WTC11 (cell line): Measurements from ENCODE around the gene CDHR5. TPM values are rescaled to one million over a fixed set of nuclear protein-coding genes. Genes with fewer than 3 reads are reported as not detected.
A peak's percentile ranks its signal among the peaks of the same experiment; 100 is the strongest.

Experiments used
- ATAC-seq: fragments of 200-7000 bp; cut with Tn5 transposase; 2 replicates; pipeline ENCODE4 v1.10.0; 2021; ENCODE audit warnings: mild to moderate bottlenecking, moderate library complexity
- CTCF ChIA-PET: fragments of 300-600 bp; sonication (Branson Sonifier 250); formaldehyde crosslinking; loops from one replicate; lab custom pipeline; 2021; ENCODE audit warnings: antibody characterized with exemption; lab: Charles Lee
- POLR2A ChIA-PET: fragments of 350-600 bp; sonication (Branson Sonifier 250); formaldehyde crosslinking; loops from one replicate; lab custom pipeline; 2021; ENCODE audit warnings: antibody characterized with exemption; lab: Charles Lee
- DNase-seq: peaks from one replicate; pipeline ENCODE4 v3.0.0; 2021; ENCODE audit warnings: low spot score
- H3K27ac Mint-ChIP-seq: 2 replicates; pipeline ENCODE4 v1.8.0; 2021; ENCODE audit warnings: mixed read lengths
- H3K27me3 Mint-ChIP-seq: 2 replicates; pipeline ENCODE4 v1.8.0; 2021; ENCODE audit warnings: low read depth, mild to moderate bottlenecking, moderate library complexity, mixed read lengths
- H3K36me3 Mint-ChIP-seq: 2 replicates; pipeline ENCODE4 v1.8.0; 2021; ENCODE audit warnings: mixed read lengths
- H3K4me1 Mint-ChIP-seq: 2 replicates; pipeline ENCODE4 v1.8.0; 2022; ENCODE audit warnings: mixed read lengths
- H3K4me3 Mint-ChIP-seq: 2 replicates; pipeline ENCODE4 v1.8.0; 2021; ENCODE audit warnings: mild to moderate bottlenecking, moderate library complexity, mixed read lengths
- H3K9me3 Mint-ChIP-seq: 2 replicates; pipeline ENCODE4 v1.8.0; 2021; ENCODE audit warnings: mixed read lengths
- ELF4 ChIP-seq: sonication (generic); formaldehyde crosslinking; IDR thresholded peaks from 2 replicates; pipeline ENCODE4 v1.8.1; 2022; ENCODE audit warnings: low read depth, mild to moderate bottlenecking, moderate library complexity, missing genetic modification reagents
- EMX1 ChIP-seq: fragments of 250-450 bp; sonication (Bioruptor Pico); IDR thresholded peaks from 2 replicates; pipeline ENCODE4 v1.8.0; 2021; ENCODE audit warnings: mild to moderate bottlenecking
- ESRRA ChIP-seq: sonication (generic); formaldehyde crosslinking; IDR thresholded peaks from 2 replicates; pipeline ENCODE4 v1.8.1; 2022; ENCODE audit warnings: mild to moderate bottlenecking, missing genetic modification reagents, borderline replicate concordance
- IRF2 ChIP-seq: sonication (generic); formaldehyde crosslinking; IDR thresholded peaks from 2 replicates; pipeline ENCODE4 v1.8.0; 2022; ENCODE audit warnings: low read depth, missing genetic modification reagents, borderline replicate concordance
- JUN ChIP-seq: sonication (generic); formaldehyde crosslinking; IDR thresholded peaks from 2 replicates; pipeline ENCODE4 v1.8.0; 2023; ENCODE audit warnings: mild to moderate bottlenecking, missing genetic modification reagents
- NR1H2 ChIP-seq: sonication (generic); formaldehyde crosslinking; IDR thresholded peaks from 2 replicates; pipeline ENCODE4 v1.9.0; 2021; ENCODE audit warnings: mild to moderate bottlenecking, moderate library complexity, missing genetic modification reagents
- PRRX2 ChIP-seq: fragments of 250-450 bp; sonication (Bioruptor Pico); IDR thresholded peaks from 2 replicates; pipeline ENCODE4 v1.8.0; 2021; ENCODE audit warnings: mild to moderate bottlenecking
- SP1 ChIP-seq: sonication (generic); formaldehyde crosslinking; conservative IDR thresholded peaks from 2 replicates; pipeline ENCODE4 v1.8.1; 2022; ENCODE audit warnings: missing genetic modification reagents
- TP53 ChIP-seq: sonication (generic); formaldehyde crosslinking; IDR thresholded peaks from 2 replicates; pipeline ENCODE4 v1.8.1; 2023; ENCODE audit warnings: mild to moderate bottlenecking, missing genetic modification reagents
- ZBTB21 ChIP-seq: sonication (generic); formaldehyde crosslinking; IDR thresholded peaks from 2 replicates; pipeline ENCODE4 v1.8.1; 2023; ENCODE audit warnings: mild to moderate bottlenecking, missing genetic modification reagents, borderline replicate concordance
- ZNF138 ChIP-seq: sonication (generic); formaldehyde crosslinking; conservative IDR thresholded peaks from 2 replicates; pipeline ENCODE4 v1.8.1; 2022; ENCODE audit warnings: mild to moderate bottlenecking, moderate library complexity, missing genetic modification reagents
- ZNF396 ChIP-seq: fragments of 250-450 bp; sonication (Bioruptor Pico); IDR thresholded peaks from 2 replicates; pipeline ENCODE4 v1.8.0; 2021; ENCODE audit warnings: mild to moderate bottlenecking, moderate library complexity, borderline replicate concordance
- ZNF416 ChIP-seq: fragments of 250-450 bp; sonication (Bioruptor Pico); IDR thresholded peaks from 2 replicates; pipeline ENCODE4 v1.9.0; 2021; ENCODE audit warnings: mild to moderate bottlenecking, inconsistent platforms
- total RNA-seq: library from RNA; stranded (reverse); gene quantifications from 3 replicates; pipeline ENCODE4 v1.2.3, GENCODE V29; 2021
- TF ChIP-seq, protein P1 (sequence below): sonication (generic); formaldehyde crosslinking; IDR thresholded peaks from 2 replicates; pipeline ENCODE4 v1.8.1; 2023; ENCODE audit warnings: mild to moderate bottlenecking, missing genetic modification reagents
- TF ChIP-seq, protein P2 (sequence below): fragments of 200-600 bp; IDR thresholded peaks from 2 replicates; pipeline ENCODE4 v1.8.0; 2022; ENCODE audit warnings: antibody characterized with exemption
- TF ChIP-seq, protein P3 (sequence below): fragments of 250-450 bp; sonication (Bioruptor Pico); IDR thresholded peaks from 2 replicates; pipeline ENCODE4 v1.9.0; 2021; ENCODE audit warnings: mild to moderate bottlenecking
- TF ChIP-seq, protein P4 (sequence below): sonication (generic); formaldehyde crosslinking; IDR thresholded peaks from 2 replicates; pipeline ENCODE4 v1.8.1; 2022; ENCODE audit warnings: missing genetic modification reagents, borderline replicate concordance
- TF ChIP-seq, protein P5 (sequence below): sonication (generic); formaldehyde crosslinking; IDR thresholded peaks from 2 replicates; pipeline ENCODE4 v1.8.0; 2022; ENCODE audit warnings: mild to moderate bottlenecking, missing genetic modification reagents
- TF ChIP-seq, protein P6 (sequence below): sonication (generic); formaldehyde crosslinking; IDR thresholded peaks from 2 replicates; pipeline ENCODE4 v1.8.0; 2023; ENCODE audit warnings: missing genetic modification reagents

CDHR5 gene
- total RNA-seq, 1 experiment from 2014 or later = 0.26 TPM

DNA sequence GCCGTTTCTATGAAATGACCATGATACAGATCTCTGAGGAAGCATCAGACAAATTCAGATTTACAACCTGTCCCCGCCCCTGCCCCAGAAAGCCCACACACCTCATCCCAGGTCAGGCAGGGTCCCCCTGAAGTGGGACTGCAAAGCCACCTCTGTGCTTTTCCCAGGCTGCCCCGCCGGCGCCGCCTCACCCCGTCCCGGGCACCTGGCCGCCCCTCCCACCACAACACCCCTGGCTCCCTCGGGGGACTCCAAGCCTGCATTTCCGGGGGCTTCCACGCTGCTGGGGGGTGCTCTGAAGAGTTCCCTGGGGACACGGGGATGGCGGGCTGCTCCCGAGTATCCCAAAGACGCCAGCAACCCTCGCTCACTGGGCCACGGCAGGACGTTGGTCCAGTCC lies 35.5 kb upstream of the CDHR5 start:
- Mint-ChIP-seq H3K27ac (peak overlapping the region; percentile 65), H3K36me3 (peaks cover 22% of the 10 kb centered on the region), H3K4me3 (no peak overlapping the region), H3K4me1 (no peaks in the 10 kb centered on the region), H3K9me3 (0 out of 2 replicates have a peak, but pooled peaks cover 1% of the 10 kb centered on the region), H3K27me3 (no peaks in the 10 kb centered on the region)
- ATAC-seq = no peak
- DNase-seq = no peak
- ChIA-PET POLR2A (no interaction called here), CTCF (interaction anchor here (0.9 kb wide), 1 partner anchor 36 kb away, joined by 3 read pairs; the partner anchor contains the start of gene TMEM80)
- TF ChIP-seq NR1H2 (CRISPR knock-in tag) = no peak
- TF ChIP-seq JUN = no peak
- no peak for TF ChIP-seq PRRX2 (CRISPR knock-in tag)
- TF ChIP-seq, protein P1, sequence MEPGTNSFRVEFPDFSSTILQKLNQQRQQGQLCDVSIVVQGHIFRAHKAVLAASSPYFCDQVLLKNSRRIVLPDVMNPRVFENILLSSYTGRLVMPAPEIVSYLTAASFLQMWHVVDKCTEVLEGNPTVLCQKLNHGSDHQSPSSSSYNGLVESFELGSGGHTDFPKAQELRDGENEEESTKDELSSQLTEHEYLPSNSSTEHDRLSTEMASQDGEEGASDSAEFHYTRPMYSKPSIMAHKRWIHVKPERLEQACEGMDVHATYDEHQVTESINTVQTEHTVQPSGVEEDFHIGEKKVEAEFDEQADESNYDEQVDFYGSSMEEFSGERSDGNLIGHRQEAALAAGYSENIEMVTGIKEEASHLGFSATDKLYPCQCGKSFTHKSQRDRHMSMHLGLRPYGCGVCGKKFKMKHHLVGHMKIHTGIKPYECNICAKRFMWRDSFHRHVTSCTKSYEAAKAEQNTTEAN = no peak
- TF ChIP-seq TP53 = no peak
- no peak for TF ChIP-seq ZBTB21 (CRISPR knock-in tag)
- no peak for TF ChIP-seq ZNF416 (CRISPR knock-in tag)
- TF ChIP-seq IRF2 = no peak
- TF ChIP-seq, protein P2, sequence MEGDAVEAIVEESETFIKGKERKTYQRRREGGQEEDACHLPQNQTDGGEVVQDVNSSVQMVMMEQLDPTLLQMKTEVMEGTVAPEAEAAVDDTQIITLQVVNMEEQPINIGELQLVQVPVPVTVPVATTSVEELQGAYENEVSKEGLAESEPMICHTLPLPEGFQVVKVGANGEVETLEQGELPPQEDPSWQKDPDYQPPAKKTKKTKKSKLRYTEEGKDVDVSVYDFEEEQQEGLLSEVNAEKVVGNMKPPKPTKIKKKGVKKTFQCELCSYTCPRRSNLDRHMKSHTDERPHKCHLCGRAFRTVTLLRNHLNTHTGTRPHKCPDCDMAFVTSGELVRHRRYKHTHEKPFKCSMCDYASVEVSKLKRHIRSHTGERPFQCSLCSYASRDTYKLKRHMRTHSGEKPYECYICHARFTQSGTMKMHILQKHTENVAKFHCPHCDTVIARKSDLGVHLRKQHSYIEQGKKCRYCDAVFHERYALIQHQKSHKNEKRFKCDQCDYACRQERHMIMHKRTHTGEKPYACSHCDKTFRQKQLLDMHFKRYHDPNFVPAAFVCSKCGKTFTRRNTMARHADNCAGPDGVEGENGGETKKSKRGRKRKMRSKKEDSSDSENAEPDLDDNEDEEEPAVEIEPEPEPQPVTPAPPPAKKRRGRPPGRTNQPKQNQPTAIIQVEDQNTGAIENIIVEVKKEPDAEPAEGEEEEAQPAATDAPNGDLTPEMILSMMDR = no peak

DNA sequence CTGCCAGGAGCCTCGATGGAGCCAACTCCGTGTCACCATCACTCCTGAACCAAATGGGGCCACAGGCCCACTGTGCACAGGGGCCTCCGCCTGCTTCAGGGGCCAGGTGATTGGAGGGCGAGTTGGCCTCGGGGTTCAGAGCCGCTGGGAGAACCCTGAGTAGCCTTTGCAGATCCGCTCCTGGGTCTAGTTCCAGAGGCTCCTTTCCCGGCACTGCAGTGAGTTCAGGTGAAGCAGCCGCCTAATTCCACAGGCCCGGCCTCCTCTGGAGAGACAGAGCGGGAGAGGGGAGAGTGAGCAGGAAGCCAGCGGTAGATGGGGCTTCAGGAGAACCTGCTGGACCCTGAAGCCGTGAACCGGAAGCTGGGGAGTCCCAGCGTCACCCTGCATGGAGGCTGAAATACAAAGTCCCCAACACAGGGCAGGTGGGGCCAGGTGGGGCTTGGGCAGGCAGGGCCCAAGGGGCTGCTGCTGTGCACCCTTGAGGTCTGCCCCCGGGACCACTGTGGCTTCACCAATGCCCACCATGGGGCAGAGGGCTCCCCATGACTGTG lies 34.9 kb upstream of the CDHR5 start:
- ATAC-seq (no peak), DNase-seq (no peak)
- peaks cover 25% of the 10 kb centered on the region for H3K36me3 Mint-ChIP-seq
- CTCF ChIA-PET = interaction anchor here (1.0 kb wide), 1 partner anchor 66 kb away, joined by 4 read pairs; no protein-coding TSS in a partner anchor
- H3K27me3 Mint-ChIP-seq = no peaks in the 10 kb centered on the region
- peak overlapping the region; percentile 65; the same call in 1 of the 2 replicates for H3K27ac Mint-ChIP-seq
- no peaks in the 10 kb centered on the region for H3K9me3 Mint-ChIP-seq
- TF ChIP-seq ZNF396 (CRISPR knock-in tag) = no peak
- TF ChIP-seq IRF2 = no peak
- TF ChIP-seq ELF4 (CRISPR knock-in tag) = no peak
- TF ChIP-seq, protein P3, sequence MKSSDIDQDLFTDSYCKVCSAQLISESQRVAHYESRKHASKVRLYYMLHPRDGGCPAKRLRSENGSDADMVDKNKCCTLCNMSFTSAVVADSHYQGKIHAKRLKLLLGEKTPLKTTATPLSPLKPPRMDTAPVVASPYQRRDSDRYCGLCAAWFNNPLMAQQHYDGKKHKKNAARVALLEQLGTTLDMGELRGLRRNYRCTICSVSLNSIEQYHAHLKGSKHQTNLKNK (CRISPR knock-in tag) = no peak
- no peak for TF ChIP-seq ZNF138 (CRISPR knock-in tag)
- no peak for TF ChIP-seq EMX1 (CRISPR knock-in tag)
- TF ChIP-seq ZNF416 (CRISPR knock-in tag) = no peak
- TF ChIP-seq, protein P4, sequence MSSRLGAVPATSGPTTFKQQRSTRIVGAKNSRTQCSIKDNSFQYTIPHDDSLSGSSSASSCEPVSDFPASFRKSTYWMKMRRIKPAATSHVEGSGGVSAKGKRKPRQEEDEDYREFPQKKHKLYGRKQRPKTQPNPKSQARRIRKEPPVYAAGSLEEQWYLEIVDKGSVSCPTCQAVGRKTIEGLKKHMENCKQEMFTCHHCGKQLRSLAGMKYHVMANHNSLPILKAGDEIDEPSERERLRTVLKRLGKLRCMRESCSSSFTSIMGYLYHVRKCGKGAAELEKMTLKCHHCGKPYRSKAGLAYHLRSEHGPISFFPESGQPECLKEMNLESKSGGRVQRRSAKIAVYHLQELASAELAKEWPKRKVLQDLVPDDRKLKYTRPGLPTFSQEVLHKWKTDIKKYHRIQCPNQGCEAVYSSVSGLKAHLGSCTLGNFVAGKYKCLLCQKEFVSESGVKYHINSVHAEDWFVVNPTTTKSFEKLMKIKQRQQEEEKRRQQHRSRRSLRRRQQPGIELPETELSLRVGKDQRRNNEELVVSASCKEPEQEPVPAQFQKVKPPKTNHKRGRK (CRISPR knock-in tag) = no peak
- TF ChIP-seq SP1 (CRISPR knock-in tag) = no peak
- no peak for TF ChIP-seq ZBTB21 (CRISPR knock-in tag)
- TF ChIP-seq, protein P5, sequence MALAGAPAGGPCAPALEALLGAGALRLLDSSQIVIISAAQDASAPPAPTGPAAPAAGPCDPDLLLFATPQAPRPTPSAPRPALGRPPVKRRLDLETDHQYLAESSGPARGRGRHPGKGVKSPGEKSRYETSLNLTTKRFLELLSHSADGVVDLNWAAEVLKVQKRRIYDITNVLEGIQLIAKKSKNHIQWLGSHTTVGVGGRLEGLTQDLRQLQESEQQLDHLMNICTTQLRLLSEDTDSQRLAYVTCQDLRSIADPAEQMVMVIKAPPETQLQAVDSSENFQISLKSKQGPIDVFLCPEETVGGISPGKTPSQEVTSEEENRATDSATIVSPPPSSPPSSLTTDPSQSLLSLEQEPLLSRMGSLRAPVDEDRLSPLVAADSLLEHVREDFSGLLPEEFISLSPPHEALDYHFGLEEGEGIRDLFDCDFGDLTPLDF = no peak
- no peak for TF ChIP-seq ESRRA (CRISPR knock-in tag)
- TF ChIP-seq, protein P6, sequence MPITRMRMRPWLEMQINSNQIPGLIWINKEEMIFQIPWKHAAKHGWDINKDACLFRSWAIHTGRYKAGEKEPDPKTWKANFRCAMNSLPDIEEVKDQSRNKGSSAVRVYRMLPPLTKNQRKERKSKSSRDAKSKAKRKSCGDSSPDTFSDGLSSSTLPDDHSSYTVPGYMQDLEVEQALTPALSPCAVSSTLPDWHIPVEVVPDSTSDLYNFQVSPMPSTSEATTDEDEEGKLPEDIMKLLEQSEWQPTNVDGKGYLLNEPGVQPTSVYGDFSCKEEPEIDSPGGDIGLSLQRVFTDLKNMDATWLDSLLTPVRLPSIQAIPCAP (CRISPR knock-in tag) = no peak
- POLR2A ChIA-PET = no interaction called here
- no peaks in the 10 kb centered on the region for H3K4me1 Mint-ChIP-seq
- H3K4me3 Mint-ChIP-seq = no peak overlapping the region
